HG03139 (cell line): Measurements from ENCODE around the gene ANKAR.
A peak's percentile ranks its signal among the peaks of the same experiment; 100 is the strongest.
"Not testable (repeated sequence)": the region's sequence is repeated elsewhere in the genome, so short reads cannot be mapped to it uniquely, and the experiment has no call there.

Experiments used
- ATAC-seq: cut with Tn5 transposase; IDR thresholded peaks from one replicate; pipeline ENCODE4 v1.9.1; 2021; ENCODE audit not compliant: unreplicated experiment

ANKAR gene, protein sequence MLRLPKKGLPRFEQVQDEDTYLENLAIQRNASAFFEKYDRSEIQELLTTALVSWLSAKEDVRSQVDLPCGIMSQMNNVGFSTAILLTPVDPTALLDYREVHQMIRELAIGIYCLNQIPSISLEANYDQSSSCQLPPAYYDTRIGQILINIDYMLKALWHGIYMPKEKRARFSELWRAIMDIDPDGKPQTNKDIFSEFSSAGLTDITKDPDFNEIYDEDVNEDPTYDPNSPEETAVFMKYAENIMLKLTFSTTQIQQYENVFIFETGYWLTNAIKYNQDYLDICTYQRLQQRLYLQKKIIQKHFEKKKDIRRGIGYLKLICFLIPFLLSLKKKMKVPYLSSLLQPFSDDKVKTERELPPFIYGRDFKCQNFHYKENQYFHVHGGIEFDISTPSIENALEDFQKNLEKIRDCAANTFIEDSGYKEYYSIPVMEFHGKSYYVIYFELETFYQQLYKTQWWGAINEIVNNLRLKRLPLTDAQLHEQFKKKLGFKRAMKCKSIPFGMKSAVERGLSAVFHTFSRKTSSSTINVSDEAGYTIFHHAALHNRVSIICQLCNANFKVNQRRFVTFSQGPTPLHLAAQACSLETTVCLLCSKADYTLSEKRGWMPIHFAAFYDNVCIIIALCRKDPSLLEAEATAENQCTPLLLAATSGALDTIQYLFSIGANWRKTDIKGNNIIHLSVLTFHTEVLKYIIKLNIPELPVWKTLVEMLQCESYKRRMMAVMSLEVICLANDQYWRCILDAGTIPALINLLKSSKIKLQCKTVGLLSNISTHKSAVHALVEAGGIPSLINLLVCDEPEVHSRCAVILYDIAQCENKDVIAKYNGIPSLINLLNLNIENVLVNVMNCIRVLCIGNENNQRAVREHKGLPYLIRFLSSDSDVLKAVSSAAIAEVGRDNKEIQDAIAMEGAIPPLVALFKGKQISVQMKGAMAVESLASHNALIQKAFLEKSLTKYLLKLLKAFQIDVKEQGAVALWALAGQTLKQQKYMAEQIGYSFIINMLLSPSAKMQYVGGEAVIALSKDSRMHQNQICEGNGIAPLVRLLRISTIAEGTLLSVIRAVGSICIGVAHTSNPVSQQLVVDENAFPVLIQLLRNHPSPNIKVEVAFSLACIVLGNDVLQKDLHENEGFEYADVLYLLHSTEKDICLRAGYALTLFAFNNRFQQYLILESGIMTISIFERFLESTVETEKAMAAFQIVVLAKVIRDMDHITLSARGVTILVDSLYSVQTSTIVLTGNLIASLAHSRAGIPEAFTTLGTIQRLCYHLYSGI (N-terminal part only)

DNA sequence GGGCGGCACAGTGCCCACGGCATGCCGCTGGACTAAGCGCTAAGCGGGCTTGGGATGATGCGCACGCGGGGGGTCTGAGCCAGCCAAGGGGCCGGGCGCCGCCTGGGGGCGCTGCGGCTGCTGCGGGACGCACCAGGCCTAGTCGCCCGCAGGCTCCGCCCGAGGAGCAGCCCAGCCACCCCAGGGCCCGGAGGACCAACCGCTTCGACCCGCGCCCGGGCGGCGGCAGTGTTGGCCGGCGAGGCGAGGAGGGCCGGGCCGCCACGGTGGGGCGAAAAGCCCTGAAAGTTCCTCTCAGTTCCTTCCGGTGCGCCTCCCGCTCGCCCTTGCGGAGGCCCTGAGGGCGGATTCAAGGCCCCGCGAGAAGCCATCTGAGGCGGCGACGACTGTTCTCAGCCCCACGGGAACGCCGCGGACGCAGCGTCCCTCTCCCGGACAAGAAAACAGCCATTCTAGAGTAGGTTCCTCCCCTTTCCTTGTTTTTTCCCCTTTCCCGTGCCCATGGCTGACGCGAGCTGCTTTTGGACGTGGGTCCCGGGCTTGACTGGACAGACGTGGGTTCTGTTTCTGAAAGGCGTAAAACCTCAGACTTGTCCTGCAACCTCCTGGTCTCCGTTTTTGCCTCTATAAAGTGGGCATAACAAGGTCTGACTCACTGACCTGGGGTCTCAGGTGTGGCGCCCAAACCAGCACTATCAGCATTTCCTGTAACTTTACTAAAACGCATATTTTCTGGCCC, at the start of gene ANKAR:
ANKAR (plus strand) TSS at position 297 of the 739 bp plus-strand sequence. CDS start 1,821 bp downstream, outside the sequence.
- peak; percentile 97 for ATAC-seq

DNA sequence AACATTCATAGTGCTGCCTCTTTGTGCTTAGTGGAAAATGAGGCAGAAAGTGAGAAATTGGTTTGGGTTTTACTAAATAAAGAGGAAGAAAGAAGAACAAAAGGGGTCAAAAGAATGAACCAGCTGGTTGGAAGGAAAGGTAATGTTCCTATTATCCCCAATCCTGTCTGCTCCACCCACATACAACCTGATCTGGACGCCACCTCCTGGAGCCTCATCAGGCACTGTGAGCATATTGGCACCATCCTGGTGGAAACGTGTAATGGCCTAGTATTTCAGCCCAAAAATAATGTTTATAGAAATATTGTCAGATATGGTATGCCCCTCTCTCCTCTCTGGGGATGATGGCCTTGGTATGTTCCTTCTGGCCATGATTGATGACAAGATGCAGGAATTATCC, 48.8 kb upstream of the ANKAR start:
- no peak for ATAC-seq

DNA sequence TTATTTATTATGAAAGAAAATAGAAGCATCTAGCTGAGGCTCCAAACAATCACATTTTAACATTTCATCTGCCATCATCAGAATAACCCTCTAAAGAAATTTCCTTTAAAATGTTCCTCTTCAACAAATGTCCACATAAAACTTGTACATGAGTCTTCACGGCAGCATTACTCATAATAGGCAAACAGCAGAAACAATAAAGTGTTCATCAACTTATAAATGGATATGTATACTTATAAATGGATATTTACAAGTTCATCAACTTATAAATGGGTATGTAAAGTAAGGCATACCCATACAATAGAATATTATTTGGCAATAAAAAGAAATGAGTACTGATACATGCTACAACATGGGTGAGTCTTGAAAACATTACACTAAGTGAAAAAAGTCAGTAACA, 46.7 kb upstream of the ANKAR start:
- no peak for ATAC-seq

DNA sequence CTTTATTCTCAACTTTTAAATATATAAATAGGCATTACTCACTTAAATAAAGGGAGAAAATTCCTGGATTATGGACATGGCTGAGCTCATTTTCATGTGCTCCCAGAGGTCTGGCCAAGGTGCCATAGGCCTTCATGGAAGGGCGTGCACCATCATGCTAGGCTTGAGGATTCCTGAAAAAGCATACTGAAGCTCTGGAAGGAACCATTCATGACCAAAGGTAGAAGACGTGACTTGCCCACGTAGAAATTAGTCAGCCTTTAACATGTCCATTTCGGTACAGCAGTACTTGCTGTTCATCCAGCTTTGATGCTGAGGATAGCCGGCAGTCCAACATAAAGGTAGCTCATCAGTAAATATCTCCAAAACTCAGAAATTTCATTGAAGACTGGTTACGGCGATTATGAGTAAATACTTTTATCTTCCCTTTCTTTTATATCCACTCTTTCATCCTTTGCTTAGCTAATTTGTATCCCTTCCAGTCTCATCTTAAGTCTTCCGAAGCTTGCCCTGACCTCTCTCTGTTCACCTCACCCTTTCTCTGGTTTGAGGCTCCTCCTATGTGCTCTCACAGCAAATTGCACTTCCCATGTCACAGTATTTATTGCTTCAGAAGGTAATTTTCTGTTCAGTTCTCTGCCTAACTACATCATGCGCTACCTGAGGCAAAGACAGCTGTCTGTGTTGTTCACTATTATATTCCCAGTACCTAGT, 45.5 kb upstream of the ANKAR start:
- ATAC-seq = no peak

DNA sequence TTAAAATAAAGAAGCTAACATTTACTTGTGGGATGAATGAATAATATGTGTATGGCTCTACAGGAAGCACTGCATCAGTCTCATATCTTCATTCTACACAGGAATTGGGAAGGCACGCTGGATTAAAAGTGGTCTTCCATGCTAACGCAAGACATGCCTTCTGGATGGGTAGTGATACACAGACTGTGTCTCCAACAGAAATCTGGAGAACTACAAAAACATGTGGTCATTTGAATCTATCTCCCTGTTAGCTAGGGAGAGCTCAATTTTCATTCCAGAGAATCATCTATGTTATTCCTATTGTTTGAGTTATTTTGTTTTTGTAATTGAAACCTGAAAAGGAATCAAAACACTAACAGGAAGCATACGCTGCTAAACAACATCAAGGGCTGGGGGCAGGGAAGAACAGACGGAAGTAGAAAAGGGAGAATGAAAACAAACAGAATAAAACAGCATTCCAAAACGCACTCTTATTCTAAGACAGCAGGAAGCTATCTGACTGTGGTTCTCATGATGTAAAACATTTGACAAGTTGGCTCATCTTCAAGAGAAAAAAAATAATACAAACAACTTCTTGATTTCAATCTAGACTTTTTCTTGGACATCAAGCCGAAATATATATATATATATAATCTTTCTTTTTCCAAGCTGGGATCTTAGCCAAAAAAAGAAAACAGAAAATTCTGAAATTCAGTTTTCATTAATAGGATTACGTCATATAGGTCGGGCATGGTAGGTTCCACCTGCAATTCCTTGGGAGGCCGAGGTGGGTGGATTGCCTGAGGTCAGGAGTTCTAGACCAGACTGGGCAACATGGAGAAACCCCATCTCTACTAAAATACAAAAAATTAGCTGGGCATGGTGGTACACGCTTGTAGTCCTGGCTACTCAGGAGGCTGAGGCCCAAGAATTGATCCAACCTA, 44.7 kb upstream of the ANKAR start:
- no peak for ATAC-seq

DNA sequence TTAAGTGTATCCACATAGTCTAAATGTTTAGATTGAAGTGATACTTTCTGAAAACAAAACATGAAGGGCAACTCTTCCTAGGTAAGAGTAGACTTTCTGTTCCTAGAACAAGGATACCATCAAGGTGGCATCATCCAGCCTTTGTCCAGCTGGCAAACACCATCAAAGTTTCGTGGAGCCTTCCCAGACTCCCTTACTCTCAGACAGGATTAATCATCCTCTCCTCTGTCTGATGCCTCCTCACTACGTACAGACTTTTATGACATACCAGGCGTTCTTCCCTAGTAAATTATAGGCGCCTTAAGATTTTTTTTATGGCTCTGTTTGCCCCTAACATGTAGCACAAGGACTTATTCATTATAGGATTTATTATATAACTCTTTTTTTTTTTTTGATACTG, 42.6 kb upstream of the ANKAR start:
- no peak for ATAC-seq

DNA sequence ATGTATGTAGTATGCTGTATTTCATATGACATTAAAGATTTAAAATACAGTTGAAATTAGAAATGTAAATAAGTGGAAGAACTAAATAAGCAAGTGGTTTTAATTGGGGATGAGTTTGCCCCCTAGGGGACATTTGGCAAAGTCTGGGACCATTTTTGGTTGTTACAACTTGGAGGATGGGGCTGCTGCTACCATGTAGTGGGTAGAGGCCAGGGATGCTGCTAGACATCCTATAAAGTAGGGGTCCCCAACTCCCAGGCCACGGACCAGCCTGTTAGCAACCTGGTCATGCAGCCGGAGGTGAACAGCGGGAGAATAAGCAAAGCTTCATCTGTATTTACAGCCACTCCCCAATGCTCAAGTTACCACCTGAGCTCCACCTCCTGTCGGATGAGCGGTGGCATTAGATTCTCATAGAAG, 41.1 kb upstream of the ANKAR start:
- no peak for ATAC-seq

DNA sequence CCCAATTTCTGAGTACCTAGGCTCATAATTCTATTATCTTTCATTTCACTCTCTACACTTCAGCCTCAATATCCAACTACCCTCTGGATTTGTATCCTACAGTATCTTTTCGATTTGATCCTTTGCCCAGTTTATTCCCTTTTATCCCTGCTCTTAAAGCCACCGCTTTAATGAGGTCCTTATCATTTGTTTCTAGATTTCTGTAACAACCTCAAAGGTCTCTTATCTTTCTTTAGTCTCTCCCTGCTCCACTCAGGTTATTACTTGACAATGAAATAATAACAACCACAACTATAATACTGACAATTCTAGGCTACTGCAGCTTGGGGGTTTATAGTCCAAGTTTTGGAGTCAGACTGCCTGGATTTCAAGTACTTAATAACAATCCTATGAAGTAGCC, 39.1 kb upstream of the ANKAR start:
- no peak for ATAC-seq

DNA sequence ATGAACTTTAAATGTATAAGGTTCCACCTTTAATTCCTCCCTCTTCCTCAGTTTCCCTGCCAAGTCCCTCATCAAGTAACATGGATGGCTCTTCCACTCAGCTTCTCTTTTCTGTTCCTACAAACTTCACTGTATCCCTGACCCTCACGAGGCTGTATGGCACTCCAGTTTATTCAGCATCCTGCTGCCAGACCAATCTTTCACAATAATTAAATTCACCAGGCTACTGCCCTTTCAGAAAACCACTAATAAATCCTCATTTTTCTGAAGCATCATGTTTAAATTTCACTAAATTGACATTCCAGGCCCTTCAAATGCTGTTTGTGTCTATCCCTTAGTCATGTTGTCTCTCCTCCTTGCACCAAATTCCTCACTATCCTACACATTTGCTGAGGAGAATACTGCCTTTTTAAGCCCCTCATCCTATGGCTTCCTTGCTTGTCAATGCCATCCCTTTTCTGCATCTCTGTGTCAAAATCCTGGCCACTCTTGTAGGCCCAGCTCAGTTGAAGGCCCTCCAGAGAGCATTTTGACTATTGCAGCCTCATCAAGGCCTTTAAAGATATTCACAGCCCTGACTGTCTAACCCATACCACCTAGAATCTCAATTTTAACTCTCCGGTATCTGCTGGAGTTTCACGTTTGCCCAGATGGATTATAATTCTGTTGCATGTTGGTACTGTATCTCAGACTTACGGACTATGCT, 36.0 kb upstream of the ANKAR start:
- no peak for ATAC-seq

DNA sequence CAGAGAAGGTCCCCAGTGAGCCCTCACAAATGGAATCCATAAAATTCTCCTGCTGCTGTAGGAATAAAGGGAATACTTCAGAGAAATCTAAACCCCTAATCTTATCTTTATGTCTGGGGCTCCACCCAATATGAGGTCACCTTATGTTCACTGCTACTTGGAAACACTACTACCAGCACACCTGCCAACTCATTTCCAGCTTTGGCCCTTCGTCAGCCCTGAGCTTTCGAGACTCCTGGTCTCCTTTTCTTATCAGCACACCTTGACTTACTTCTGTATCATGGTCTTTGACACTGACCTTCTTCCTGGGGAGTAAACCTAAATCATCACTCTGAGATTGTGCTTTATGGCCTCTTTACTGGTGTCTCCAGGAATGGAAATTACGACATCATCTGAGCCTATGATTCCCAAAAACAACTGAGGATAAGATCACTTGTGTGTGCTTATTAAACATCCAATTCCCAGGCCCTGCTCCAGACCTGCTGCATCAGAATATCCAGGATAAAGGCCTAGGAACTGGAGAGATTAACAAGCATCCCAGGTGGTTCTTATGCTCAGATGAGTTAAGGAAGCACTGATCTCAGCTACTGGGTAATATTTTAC, 35.4 kb upstream of the ANKAR start:
- no peak for ATAC-seq

DNA sequence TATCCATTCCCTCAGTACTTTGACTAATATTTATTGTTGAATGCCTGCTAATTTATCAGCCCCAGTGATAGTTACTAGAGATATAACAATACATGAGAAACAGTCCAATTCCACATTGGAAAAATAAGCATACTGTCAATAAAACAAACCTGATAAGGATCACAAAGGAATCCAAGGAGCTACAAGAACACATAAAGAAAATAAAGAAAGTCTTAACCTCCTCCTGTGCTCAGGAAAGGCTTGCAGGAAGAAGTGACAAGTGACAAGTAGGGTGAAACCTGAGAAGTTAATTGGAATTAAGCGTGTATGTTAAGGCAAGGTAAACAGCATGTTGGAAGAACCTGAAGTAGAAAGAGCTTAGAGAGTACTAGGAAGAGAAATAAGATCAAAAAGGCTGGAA, 33.5 kb upstream of the ANKAR start:
- ATAC-seq = no peak

DNA sequence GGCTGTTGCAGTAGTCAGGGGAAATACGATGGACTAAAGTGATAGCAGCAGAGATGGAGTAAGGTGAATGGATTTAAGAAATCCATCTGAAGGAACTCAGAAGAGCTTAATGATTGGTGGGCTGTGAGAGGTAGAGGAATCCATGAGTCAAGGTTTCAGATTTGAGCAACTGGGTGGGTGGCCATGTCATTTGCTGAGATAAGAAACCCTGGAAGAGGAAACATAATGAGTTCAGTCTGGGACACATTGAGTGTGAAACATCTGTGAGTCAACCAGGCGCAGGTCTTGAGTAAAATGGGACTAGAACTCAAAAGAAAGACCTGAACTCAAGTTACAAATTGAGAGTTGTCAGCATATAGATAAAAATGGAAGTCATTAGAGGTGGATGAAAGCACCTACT, 32.9 kb upstream of the ANKAR start:
- no peak for ATAC-seq

DNA sequence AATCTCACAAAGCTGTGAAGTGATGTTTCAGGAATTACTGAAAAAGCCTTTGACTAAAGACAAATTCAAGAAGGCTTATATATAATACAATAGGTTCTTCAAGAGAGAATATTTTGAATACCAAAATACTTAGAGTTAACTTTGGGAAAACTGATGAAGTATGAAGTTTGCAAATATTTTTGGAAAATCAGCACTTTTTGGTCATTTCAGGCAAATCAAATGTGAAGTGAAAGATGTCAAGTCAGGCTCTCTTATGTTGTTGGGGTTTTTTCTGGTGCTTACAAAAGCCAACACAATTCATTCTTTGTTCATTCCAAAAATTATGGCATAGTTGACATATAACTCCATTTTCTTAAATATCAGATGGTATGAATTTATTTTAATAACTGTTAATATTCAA, 27.9 kb upstream of the ANKAR start:
- no peak for ATAC-seq

DNA sequence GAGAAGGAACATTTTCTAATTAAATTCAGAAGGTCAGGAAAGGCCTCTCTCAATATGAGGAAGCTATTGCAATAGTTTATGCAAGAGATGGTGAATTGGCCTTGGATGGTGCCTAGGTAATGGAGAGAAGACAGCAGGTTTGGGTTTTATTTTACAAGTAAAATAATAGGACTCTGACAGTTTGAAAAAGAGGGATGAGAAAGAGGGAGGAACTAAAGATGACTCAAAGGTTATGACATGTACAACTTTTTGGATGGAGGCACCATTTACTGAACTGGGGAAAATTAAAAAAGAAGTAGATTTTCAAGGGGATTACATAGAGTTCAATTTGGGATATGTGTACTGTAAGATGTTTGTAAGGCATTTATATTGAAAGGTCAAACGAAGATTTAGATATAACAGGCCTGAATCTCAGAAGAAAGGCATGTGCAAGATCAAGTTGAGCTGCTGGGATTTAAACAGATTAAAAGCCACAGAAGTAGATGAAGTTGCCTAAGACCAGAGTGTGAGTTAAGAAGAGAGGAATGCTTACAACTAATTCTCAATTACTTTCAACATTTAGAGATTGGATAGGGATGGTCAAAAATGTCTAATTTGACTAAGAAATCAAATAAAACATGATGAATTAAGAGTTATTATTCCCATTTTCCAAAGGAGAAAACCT, 25.5 kb upstream of the ANKAR start:
- ATAC-seq = no peak

DNA sequence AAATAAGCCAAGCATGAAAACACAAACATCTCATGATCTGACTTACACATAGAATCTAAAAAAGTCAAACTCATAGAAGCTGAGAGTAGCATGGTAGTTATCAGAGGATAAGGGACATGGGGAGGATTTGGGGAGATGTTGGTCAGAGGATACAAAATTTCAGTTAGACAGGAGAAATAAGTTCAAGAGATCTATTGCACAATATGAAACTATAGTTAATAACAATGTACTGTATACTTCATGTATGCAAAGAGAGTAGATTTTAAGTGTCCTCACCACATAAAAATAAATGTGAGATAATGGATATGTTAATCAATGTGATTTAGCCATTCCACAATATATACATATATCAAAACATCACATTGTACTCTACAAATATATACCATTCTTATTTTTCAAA, 23.2 kb upstream of the ANKAR start:
- no peak for ATAC-seq

DNA sequence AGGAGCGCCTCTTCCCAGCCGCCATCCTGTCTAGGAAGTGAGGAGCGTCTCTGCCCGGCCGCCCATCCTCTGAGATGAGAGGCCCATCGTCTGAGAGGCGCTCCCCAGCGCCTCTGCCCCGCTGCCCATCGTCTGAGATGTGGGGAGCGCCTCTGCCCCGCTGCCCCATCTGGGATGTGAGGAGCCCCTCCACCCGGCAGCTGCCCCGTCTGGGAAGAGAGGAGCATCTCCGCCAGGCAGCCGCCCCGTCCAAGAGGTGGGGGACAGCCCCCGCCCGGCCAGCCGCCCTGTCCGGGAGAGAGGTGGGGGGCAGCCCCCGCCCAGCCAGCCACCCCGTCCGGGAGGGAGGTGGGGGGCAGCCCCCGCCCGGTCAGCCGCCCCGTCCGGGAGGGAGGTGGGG, 21.0 kb upstream of the ANKAR start:
- ATAC-seq = not testable (repeated sequence)

DNA sequence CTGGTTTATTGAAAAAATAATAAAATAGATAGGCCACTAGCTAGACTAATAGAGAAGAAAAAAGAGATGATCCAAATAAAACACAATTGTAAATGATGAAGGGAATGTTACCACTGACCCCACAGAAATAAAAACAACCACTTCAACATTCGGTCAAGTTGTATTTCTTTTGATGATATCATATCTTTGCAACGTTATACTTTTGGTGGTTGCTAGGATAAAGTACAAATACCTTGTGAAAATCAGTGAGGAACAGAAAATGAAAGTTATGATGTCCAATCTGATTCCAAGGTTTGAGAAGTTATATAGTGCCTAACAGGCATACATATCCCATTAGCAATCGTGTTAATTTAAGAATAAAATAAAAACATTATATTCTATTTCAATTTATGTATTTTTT, 19.8 kb upstream of the ANKAR start:
- ATAC-seq = no peak
